NCI-H187 treated with DMSO at 0.1 percent for 48 hours (cell line): ENCODE measurements around the gene TMEM74B.
"Not testable (repeated sequence)": the region's sequence is repeated elsewhere in the genome, so short reads cannot be mapped to it uniquely, and the experiment has no call there.

ENCODE experiments used
- DNase-seq: peaks from one replicate; lab custom pipeline; 2025; lab: John Stamatoyannopoulos, UW

TMEM74B gene

DNA sequence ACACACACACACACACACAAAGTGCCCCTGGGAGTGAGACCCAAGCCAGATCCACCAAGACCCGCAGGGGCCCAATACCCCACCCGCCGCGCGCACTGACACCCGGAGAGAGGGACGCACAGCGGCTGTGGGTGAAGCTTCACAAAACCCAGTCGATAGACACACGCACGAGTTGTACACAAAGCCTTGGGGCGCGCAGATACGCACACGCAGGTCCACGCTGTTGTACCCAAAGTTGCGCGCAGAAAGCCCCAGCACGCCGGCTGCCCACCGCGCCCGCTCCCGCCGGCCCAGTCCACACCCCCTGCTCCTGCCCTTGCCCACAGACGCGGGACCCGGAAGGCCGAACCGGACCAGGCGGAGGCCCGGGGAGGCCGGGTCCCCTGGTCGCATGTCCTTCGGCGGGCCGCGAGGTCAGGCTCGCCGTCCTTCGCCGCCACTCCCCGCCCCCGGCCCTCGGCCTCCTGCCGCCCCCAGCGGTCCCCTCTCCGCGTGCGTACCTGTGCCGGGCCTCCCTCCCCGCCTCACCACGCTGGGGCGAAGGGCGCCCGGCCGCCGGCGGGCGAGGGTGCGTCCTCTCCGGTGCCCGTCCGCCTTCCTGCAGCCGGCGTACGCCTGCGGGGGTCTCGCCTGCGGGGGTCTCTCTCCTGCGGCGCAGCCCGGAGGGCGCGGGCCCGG lies at the start of gene TMEM74B:
Gene TMEM74B, minus strand, starts transcription at position 344 of the 678 bp plus-strand sequence. CDS start 1,180 bp downstream, outside the sequence.
- no peak for DNase-seq

DNA sequence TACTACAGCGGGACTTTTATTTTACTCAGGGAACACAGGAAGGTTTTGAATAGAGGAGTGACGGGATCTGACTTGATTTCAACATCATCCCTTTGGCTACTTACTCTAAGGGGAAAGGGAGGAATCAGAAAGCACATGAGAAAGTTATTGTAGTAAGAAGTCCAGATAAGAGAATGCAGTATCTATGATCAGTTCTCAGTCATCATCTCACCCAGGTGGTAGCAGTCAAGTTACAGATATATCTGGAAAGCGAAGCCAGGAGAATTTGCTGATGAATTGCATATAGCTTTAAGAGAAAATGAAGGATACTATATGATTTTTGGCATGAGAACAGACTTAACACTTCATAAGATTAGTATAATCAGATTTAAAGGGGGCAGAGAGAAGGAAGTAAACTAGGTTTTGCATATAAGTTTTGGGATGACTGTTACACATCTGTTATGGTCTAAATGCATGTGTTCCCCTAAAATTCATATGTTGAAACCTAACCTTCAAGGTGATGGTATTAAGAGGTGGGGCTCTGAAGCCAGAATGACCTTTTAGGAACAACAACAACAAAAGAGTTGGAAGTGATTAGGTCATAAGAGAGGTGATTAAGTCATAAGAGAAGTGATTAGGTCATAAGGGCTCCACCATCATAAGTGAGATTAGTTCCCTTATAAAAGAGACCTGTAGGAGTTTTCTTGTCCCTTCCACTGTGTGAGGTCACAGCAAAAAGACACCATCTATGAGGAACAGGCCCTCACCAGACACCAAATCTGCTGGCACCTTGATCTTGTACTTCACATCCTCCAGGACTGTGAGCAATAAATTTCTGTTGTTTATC lies 47.7 kb upstream of the TMEM74B start:
- no peak for DNase-seq

GRCh38 chr20:1229541-1229940 lies 44.8 kb upstream of the TMEM74B start:
- DNase-seq = no peak

GRCh38 chr20:1225783-1226654 lies 41.2 kb upstream of the TMEM74B start, which contains the start of gene RAD21L1:
Gene RAD21L1, plus strand, starts transcription at chr20:1226044. Its CDS starts 2,410 bp downstream, at chr20:1228454.
- no peak for DNase-seq

GRCh38 chr20:1225263-1225782 lies 40.5 kb upstream of the TMEM74B start:
- DNase-seq = peak; percentile 22

DNA sequence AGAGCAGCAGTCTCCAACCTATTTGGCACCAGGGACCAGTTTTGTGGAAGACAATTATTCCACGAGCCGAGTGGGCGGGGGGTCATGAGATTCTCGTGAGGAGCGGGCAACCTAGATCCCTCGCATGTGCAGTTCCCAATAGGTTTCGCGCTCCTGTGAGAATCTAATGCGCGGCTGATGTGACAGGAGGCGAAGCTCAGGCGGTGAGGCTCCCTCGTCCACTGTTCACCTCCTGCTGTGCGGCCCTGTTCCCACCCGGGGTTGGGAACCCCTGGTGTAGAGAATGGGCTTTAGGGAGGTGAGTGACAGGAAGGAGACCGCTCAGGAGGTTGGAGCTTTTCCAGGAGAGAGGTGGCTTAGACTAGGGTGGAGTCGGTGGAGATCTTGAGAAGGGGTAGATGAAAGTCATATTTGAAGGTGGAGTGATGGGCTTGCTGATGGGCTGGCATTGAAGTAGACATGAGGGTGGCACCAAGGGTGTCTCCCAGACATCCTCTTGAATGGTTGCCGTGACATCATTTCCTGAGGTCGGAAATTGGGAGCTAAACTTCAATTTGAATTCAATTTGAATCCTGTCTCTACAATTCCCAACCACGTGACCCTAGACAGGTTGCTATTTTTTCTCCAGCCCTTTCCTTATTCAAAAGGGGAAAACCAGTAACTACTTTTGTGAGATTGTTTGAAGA lies 39.6 kb upstream of the TMEM74B start:
- DNase-seq = no peak

GRCh38 chr20:1222750-1223149 lies 38.0 kb upstream of the TMEM74B start:
- DNase-seq = not testable (repeated sequence)

GRCh38 chr20:1216527-1217427 lies 32.0 kb upstream of the TMEM74B start:
- not testable (repeated sequence) for DNase-seq

DNA sequence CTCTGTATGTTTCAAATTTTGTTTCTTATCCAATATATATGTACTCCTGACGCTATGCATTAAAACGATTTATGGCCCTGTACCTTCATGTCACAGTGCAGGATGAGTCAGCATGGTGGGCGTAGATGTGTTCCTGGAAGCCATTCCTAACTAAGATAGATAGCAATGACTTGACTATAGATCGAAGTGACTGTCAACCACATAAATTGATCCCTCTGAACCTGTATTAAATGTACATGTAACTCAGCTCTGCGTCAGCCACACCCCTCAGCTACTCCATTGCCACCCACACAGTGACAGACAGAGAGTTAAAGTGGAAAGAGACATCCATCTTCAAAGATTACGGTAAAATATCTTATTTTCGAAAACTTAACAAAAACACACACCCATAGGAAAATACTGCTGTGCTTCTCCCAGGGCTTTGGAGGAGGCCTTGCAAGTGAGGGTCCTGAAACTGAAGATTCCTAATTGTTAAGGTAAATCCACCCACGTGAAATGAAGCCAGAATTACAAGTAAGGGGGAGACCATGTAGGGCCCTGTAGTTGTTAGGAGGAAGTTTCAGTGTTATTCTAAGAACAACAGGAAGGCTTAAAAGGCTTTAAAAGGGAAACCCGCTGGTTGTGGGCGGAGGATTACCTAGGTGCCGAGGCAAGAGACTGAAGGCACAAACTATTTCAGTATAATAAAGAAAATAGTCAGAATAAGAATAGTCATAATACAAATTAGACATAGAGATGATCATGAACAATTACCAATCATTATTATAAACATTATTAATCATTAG lies 30.8 kb upstream of the TMEM74B start:
- DNase-seq = no peak

- no peak for DNase-seq
Observed at GRCh38 chr20:1214838-1215261, 30.1 kb upstream of the TMEM74B start.

DNA sequence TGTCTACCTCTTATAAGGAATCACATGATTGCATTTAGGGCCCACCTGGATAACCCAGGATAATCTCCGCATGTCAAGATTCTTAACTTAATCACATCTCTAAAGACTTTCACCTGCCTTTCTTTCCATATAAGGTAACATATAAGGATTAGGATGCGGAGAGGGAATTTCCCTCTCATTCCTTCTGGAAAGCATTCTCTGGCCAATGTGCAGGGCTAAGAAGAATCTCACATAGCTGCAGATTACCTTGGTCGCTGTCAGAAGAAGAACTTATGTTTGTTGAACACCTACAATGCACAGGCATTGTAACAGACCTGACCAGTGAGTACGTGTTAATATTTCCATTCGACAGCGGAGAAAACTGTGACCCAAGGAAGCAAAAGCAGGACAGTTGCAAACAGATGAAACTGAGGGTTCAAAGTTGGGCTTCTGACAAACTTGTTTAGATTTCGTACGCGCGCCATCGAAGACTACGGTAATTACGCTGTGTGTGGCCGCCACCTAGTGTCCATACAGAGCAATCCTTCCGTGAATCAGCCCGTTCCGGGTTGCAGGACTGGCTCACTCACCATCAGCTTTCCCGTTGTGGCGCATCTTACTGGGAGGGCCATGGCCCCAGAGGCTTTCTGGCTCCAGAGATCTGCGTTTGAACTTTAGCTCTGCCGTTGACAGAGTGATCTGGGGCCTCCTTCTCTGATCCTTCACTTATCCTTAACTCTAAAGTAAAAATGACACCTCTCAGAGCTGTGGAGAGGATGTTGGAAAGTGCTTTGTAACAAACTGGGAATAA lies 28.0 kb upstream of the TMEM74B start:
- peak; percentile 4 for DNase-seq

DNA sequence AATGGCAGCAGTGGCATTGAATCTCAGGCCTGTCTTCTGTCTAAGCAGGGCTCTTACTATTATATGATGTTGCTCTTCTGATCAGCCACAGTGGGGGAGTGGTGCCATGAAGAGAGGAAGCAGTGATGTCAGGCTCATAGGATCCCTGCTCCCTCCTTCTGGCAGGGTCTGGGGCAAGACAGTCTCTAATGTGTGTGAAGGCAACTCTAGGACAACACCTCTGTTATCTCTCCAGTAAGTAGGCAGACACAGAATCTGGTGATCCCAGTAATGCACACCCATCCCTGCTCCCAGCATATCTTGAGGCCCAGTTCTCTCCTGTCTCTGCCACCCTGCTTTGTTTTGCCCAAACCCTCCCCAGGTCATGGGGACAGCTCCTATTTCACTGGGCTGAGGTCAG lies 27.2 kb upstream of the TMEM74B start:
- DNase-seq = no peak

DNA sequence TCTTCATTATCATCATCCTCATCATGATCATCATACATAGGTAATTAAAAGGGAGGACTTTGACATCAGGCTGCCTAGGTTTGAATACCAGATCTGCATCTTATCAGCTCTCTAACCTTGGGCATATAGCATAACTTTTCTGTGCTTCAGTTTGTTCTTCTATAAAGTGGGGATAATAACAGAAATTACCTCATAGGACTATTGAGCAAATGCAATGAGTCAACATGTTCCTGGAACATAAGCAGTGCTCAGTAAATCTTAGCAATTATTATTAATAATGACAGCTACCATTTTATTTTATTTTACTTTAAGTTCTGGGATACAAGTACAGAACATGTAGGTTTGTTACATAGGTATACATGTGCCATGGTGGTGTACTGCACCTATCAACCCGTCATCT lies 25.7 kb upstream of the TMEM74B start:
- DNase-seq = no peak

DNA sequence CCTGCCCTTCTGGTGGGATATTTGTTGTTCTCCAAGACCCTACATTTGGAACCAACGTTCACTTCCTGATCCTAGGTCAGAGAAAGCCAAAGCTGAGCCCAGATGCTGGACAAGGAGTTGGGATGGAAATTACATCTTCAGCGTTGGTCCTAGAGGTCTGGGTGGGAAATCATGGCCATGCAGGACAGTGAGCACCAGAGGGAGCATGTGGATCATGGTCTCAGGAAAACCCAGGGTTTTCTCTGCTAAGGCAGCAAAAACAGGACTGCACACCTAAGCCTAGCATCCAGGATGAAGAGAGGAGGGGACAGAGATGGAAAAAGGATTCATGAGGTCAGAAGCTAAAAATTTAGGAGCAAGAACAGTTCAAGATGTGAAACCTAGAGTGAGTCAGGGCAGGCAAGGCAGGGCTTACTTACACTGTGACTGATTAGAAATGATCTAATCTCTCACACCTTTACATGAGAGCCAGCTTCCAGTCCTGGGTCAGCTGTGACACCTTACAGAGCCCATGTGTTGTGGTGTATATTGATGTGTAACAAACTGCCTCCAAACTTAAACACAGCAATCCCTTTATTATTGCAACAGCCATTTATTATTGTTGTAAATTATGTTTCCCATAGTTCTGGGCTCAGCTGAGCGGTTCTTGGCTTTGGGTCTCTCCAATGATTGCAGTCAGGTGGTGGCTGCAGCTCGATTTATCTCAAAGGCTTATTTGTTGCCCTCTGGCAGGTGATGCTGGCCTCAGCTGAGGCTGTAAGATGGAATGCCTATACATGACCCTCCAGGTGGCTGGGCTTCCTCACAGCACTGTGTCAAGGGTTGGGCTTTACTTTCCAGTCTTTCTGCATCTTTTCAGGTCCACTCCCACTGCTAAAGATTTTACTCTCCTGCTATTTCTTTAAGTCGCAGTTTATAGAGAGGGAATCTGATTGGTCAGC lies 24.9 kb upstream of the TMEM74B start:
- DNase-seq = no peak

GRCh38 chr20:1207293-1207878 lies 22.6 kb upstream of the TMEM74B start:
- no peak for DNase-seq

- DNase-seq = no peak
Observed at GRCh38 chr20:1206366-1207148, 21.8 kb upstream of the TMEM74B start.
